ENCODE measurements around the gene GABRG3. TPM values are rescaled to one million over a fixed set of nuclear protein-coding genes. Genes with fewer than 3 reads are reported as not detected.

Gene GABRG3
- total and polyA plus RNA-seq, 2 of the 4 experiments (the other 2 are of a cell fraction), result not detected

DNA sequence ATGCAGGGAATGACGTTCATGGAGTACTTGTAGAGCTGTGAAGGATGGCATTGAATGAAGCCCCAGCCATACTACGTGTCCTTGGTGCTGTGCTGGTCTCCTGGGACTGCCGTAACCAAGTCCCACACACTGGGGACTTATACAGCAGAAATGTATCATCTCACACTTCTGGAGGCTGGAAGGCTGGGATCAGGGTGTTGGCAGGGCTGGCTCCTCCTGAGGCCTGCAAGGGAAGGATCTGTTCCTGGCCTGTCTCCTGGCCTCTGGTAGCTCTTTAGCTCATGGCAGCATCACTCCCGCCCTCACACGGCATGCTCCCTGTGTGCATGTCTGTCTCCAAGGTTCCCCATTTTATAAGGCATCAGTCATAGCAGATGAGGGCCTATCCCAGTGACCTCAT, 29.5 kb upstream of the GABRG3 start:
- TF ChIP-seq POLR2A (IDR thresholded peaks at IDR 0.05; ENCODE audit: low read depth, low read length) (no peak), SMC3 (IDR thresholded peaks at IDR 0.05; ENCODE audit: low read depth, low read length) (no peak), CHD1 (IDR thresholded peaks at IDR 0.05; ENCODE audit: low read depth, low read length) (no peak), MAZ (IDR thresholded peaks at IDR 0.05; ENCODE audit: borderline replicate concordance, low read depth, low read length) (no peak), BHLHE40 (IDR thresholded peaks at IDR 0.05; ENCODE audit: low read depth, low read length) (no peak), RFX5 (IDR thresholded peaks at IDR 0.05; ENCODE audit: low read depth, low read length) (no peak), RAD21 (IDR thresholded peaks at IDR 0.05; ENCODE audit: low read length) (no peak), FOS (IDR thresholded peaks at IDR 0.05; ENCODE audit: low read depth, low read length) (no peak), CEBPB (IDR thresholded peaks at IDR 0.05; ENCODE audit: low read depth, low read length) (no peak), NFE2L2 (IDR thresholded peaks at IDR 0.05; ENCODE audit: low read depth, low read length) (no peak), RCOR1 (IDR thresholded peaks at IDR 0.05; ENCODE audit: insufficient replicate concordance, low read length) (no peak), MAFK (IDR thresholded peaks at IDR 0.05; ENCODE audit: low read depth, low read length) (no peak)
- TF ChIP-seq, protein P1, sequence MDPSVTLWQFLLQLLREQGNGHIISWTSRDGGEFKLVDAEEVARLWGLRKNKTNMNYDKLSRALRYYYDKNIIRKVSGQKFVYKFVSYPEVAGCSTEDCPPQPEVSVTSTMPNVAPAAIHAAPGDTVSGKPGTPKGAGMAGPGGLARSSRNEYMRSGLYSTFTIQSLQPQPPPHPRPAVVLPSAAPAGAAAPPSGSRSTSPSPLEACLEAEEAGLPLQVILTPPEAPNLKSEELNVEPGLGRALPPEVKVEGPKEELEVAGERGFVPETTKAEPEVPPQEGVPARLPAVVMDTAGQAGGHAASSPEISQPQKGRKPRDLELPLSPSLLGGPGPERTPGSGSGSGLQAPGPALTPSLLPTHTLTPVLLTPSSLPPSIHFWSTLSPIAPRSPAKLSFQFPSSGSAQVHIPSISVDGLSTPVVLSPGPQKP (IDR thresholded peaks at IDR 0.05; ENCODE audit: borderline replicate concordance, low read depth, low read length), result no peak
- TF ChIP-seq, protein P2, sequence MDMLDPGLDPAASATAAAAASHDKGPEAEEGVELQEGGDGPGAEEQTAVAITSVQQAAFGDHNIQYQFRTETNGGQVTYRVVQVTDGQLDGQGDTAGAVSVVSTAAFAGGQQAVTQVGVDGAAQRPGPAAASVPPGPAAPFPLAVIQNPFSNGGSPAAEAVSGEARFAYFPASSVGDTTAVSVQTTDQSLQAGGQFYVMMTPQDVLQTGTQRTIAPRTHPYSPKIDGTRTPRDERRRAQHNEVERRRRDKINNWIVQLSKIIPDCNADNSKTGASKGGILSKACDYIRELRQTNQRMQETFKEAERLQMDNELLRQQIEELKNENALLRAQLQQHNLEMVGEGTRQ (IDR thresholded peaks at IDR 0.05; ENCODE audit: low read depth, low read length), result no peak
- TF ChIP-seq, protein P3, sequence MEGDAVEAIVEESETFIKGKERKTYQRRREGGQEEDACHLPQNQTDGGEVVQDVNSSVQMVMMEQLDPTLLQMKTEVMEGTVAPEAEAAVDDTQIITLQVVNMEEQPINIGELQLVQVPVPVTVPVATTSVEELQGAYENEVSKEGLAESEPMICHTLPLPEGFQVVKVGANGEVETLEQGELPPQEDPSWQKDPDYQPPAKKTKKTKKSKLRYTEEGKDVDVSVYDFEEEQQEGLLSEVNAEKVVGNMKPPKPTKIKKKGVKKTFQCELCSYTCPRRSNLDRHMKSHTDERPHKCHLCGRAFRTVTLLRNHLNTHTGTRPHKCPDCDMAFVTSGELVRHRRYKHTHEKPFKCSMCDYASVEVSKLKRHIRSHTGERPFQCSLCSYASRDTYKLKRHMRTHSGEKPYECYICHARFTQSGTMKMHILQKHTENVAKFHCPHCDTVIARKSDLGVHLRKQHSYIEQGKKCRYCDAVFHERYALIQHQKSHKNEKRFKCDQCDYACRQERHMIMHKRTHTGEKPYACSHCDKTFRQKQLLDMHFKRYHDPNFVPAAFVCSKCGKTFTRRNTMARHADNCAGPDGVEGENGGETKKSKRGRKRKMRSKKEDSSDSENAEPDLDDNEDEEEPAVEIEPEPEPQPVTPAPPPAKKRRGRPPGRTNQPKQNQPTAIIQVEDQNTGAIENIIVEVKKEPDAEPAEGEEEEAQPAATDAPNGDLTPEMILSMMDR (conservative IDR thresholded peaks at IDR 0.05; ENCODE audit: low read depth, low read length), result no peak
- H2BK120ac ChIP-seq (ENCODE audit: low read depth, low read length), result no peak overlapping the region
- no peaks in the 10 kb centered on the region for H3K36me3 ChIP-seq (ENCODE audit: control insufficient read depth, insufficient read depth, low read length)
- no peak overlapping the region for H2BK20ac ChIP-seq (ENCODE audit: low read depth, low read length)
- no peak overlapping the region for H3K4me3 ChIP-seq (ENCODE audit: insufficient read depth, low read depth, low read length)
- no peak overlapping the region for H3K23ac ChIP-seq (ENCODE audit: low read depth, low read length)
- no peak for ATAC-seq (ENCODE audit: low read depth)
- H3K79me1 ChIP-seq (ENCODE audit: low read depth in 1 of 2, low read length in 2 of 2), result no peaks in the 10 kb centered on the region
- H2AK9ac ChIP-seq (replicated peaks; ENCODE audit: low read depth, low read length, poor library complexity), result no peak overlapping the region
- no peak for DNase-seq
- H3K4ac ChIP-seq (ENCODE audit: low read depth, low read length), result no peak overlapping the region
- H3K9me1 ChIP-seq (ENCODE audit: insufficient read depth, low read length), result no peaks in the 10 kb centered on the region
- H3K9me3 ChIP-seq (ENCODE audit: control insufficient read depth, insufficient read depth, low read length), result peaks cover 45% of the 10 kb centered on the region
- dilution Hi-C loops (cut with HindIII; ENCODE audit: low sequenced_read_pairs, unreplicated experiment), result no loop called here
- no peak overlapping the region for H2BK5ac ChIP-seq (ENCODE audit: low read depth, low read length, poor library complexity, severe bottlenecking)
- H3K14ac ChIP-seq (replicated peaks; ENCODE audit: low read depth, low read length), result no peak overlapping the region
- no peak overlapping the region for H2AFZ ChIP-seq (replicated peaks; ENCODE audit: low read length, poor library complexity)
- no peak overlapping the region for H3K9ac ChIP-seq (ENCODE audit: low read depth, low read length)
- no peak overlapping the region for H3K56ac ChIP-seq (ENCODE audit: extremely low read depth, insufficient read depth, low read length)
- no peaks in the 10 kb centered on the region for H3K27me3 ChIP-seq (ENCODE audit: control insufficient read depth, insufficient read depth, low read length)
- H2BK15ac ChIP-seq (ENCODE audit: low read depth, low read length), result no peak overlapping the region
- intact Hi-C loops (cut with micrococcal nuclease), result no loop called here
- H3K4me1 ChIP-seq (ENCODE audit: control insufficient read depth, insufficient read depth, low read length), result no peaks in the 10 kb centered on the region
- H3K18ac ChIP-seq (ENCODE audit: low read depth, low read length), result no peak overlapping the region
- in situ Hi-C loops (cut with MboI; ENCODE audit: low sequenced_read_pairs), result no loop called here
- WGBS, 2 experiments (ENCODE audit: extremely low coverage in 2 of 2, insufficient read length in 1 of 2), result no CpG with 5 or more reads among the region's 5 CpGs
- H3K4me2 ChIP-seq (ENCODE audit: low read depth, low read length), result no peak overlapping the region
- H4K20me1 ChIP-seq (ENCODE audit: insufficient read depth, low read length), result no peaks in the 10 kb centered on the region
- no peak overlapping the region for H2AK5ac ChIP-seq (ENCODE audit: low read depth, low read length)
- BruUV-seq (replicated peaks), result no TSS peak
- H4K91ac ChIP-seq (ENCODE audit: insufficient read depth, low read depth, low read length), result no peak overlapping the region
- no peak overlapping the region for H4K8ac ChIP-seq (ENCODE audit: low read depth in 2 of 2, low read length in 2 of 2)
- H4K5ac ChIP-seq (ENCODE audit: low read depth, low read length), result no peak overlapping the region
- ChIA-PET POLR2A (ENCODE audit: unreplicated experiment) (no interaction called here), CTCF (no interaction called here)
- no peak overlapping the region for H3K27ac ChIP-seq (ENCODE audit: insufficient read depth, low read length)

All from IMR-90 (cell line).